Measurements from ENCODE around the gene SSBP3. TPM values are rescaled to one million over a fixed set of nuclear protein-coding genes. Genes with fewer than 3 reads are reported as not detected.

Gene SSBP3
- total and polyA plus RNA-seq, 2 experiments from 2014 or later = 47.4 to 68.6 TPM

GRCh38 chr1:54239631-54240031, 166.6 kb downstream of the SSBP3 start:
- H3K4me3 ChIP-seq = no peak overlapping the region
- TF ChIP-seq ZNF462 (CRISPR knock-in tag; IDR thresholded peaks at IDR 0.05) = no peak
- no peak for TF ChIP-seq JUNB (IDR thresholded peaks at IDR 0.05; ENCODE audit: unreplicated experiment)
- TF ChIP-seq CREB1 (CRISPR knock-in tag; IDR thresholded peaks at IDR 0.05; ENCODE audit: low read depth) = no peak
- H3K4me1 Mint-ChIP-seq = no peaks in the 10 kb centered on the region
- no peak overlapping the region for H3K27ac ChIP-seq (ENCODE audit: low read depth)
- H4K20me1 ChIP-seq (replicated peaks; ENCODE audit: insufficient read depth) = no peaks in the 10 kb centered on the region; the same call in 1 of the 2 replicates
- peaks cover 4% of the 10 kb centered on the region for H3K27me3 Mint-ChIP-seq (ENCODE audit: insufficient read depth, low read depth, poor library complexity)
- H3K9me3 Mint-ChIP-seq = peaks cover 3% of the 10 kb centered on the region; the same call in 2 of the 3 replicates
- no peaks in the 10 kb centered on the region for H3K79me2 ChIP-seq (replicated peaks; ENCODE audit: insufficient read depth)
- no peaks in the 10 kb centered on the region for H3K4me1 ChIP-seq (ENCODE audit: insufficient read depth)
- no peak overlapping the region for H2AFZ ChIP-seq
- no peak for DNase-seq (ENCODE audit: low spot score)
- no peaks in the 10 kb centered on the region for H3K27me3 ChIP-seq (ENCODE audit: insufficient read depth)
- no peak overlapping the region for H3K27ac Mint-ChIP-seq
- peaks cover 70% of the 10 kb centered on the region for H3K36me3 Mint-ChIP-seq (ENCODE audit: low read depth)
- 0 out of 2 replicates have a peak, but pooled peaks cover 6% of the 10 kb centered on the region for H3F3A ChIP-seq (replicated peaks; ENCODE audit: low read depth)
- no peak overlapping the region for H3K4me3 Mint-ChIP-seq
- H3K4me2 ChIP-seq = no peak overlapping the region
- ATAC-seq = no peak
- H3K9me2 ChIP-seq (ENCODE audit: insufficient read depth) = no peaks in the 10 kb centered on the region
- H3K36me3 ChIP-seq (ENCODE audit: insufficient read depth) = peaks cover 11% of the 10 kb centered on the region

GRCh38 chr1:54239035-54239383, 167.2 kb downstream of the SSBP3 start:
- Histone ChIP-seq H3K4me2 (no peak overlapping the region), H3F3A (replicated peaks; ENCODE audit: low read depth) (0 out of 2 replicates have a peak, but pooled peaks cover 6% of the 10 kb centered on the region), H3K79me2 (replicated peaks; ENCODE audit: insufficient read depth) (no peaks in the 10 kb centered on the region), H3K36me3 (ENCODE audit: insufficient read depth) (peaks cover 11% of the 10 kb centered on the region), H3K9me2 (ENCODE audit: insufficient read depth) (no peaks in the 10 kb centered on the region), H3K4me1 (ENCODE audit: insufficient read depth) (no peaks in the 10 kb centered on the region), H3K27me3 (ENCODE audit: insufficient read depth) (no peaks in the 10 kb centered on the region), H3K27ac (ENCODE audit: low read depth) (no peak overlapping the region), H2AFZ (no peak overlapping the region), H3K4me3 (no peak overlapping the region), H4K20me1 (replicated peaks; ENCODE audit: insufficient read depth) (no peaks in the 10 kb centered on the region; the same call in 1 of the 2 replicates)
- peaks cover 7% of the 10 kb centered on the region for H3K9me3 Mint-ChIP-seq
- no peaks in the 10 kb centered on the region for H3K4me1 Mint-ChIP-seq
- no peak for ATAC-seq
- H3K36me3 Mint-ChIP-seq (ENCODE audit: low read depth) = peaks cover 70% of the 10 kb centered on the region
- no peak overlapping the region for H3K27ac Mint-ChIP-seq
- H3K27me3 Mint-ChIP-seq (ENCODE audit: insufficient read depth, low read depth, poor library complexity) = peaks cover 6% of the 10 kb centered on the region
- H3K4me3 Mint-ChIP-seq = no peak overlapping the region
- DNase-seq (ENCODE audit: low spot score) = no peak
- TF ChIP-seq ZNF114 (CRISPR knock-in tag; IDR thresholded peaks at IDR 0.05) = no peak
- no peak for TF ChIP-seq REST (IDR thresholded peaks at IDR 0.05; ENCODE audit: unreplicated experiment)
- no peak for TF ChIP-seq NANOG (IDR thresholded peaks at IDR 0.05; ENCODE audit: borderline replicate concordance)
- TF ChIP-seq ETS1 (IDR thresholded peaks at IDR 0.05) = no peak
- no peak for TF ChIP-seq EZH2 (IDR thresholded peaks at IDR 0.05; ENCODE audit: low read depth, unreplicated experiment)
- TF ChIP-seq STAT1 (IDR thresholded peaks at IDR 0.05; ENCODE audit: unreplicated experiment) = no peak
- TF ChIP-seq CTCF (conservative IDR thresholded peaks at IDR 0.05; ENCODE audit: low read depth in 2 of 2) = no peak
